Peyer's patch (tissue), 4 donors: Measurements from ENCODE around the gene HTRA2. TPM values are rescaled to one million over a fixed set of nuclear protein-coding genes. Genes with fewer than 3 reads are reported as not detected.
A peak's percentile ranks its signal among the peaks of the same experiment; 100 is the strongest.

Experiments
- DNase-seq, 3 donors: peaks; one replicate each; pipeline ENCODE4 v3.0.0-alpha.2; 2017 to 2019
- H3K27ac ChIP-seq, 4 donors: fragments of 200-600 bp; sonication (generic); one replicate each; pipeline ENCODE4 v1.5.1; 2016 to 2019
- H3K27me3 ChIP-seq, 2 donors: fragments of 200-600 bp; sonication (generic); one replicate each; pipeline ENCODE4 v1.5.1; 2019
- H3K36me3 ChIP-seq, 3 donors: fragments of 200-600 bp; sonication (generic); one replicate each; pipeline ENCODE4 v1.5.1; 2016 to 2019
- H3K4me1 ChIP-seq, 4 donors: fragments of 200-600 bp; sonication (generic); one replicate each; pipeline ENCODE4 v1.5.1; 2016 to 2019
- H3K4me3 ChIP-seq, 4 donors: fragments of 200-600 bp; sonication (generic); 1 replicate in 3 of 4; 2 replicates in 1 of 4; pipeline ENCODE4 v1.5.1; 2016 to 2019; ENCODE audit warnings: mild to moderate bottlenecking in 1 of 4
- H3K9me3 ChIP-seq, 4 donors: fragments of 200-600 bp; sonication (generic); one replicate each; pipeline ENCODE4 v1.5.1; 2016 to 2019; ENCODE audit warnings: mild to moderate bottlenecking in 1 of 4
- POLR2A ChIP-seq, 2 donors: fragments of 450-650 bp; IDR thresholded peaks; one replicate each; pipeline ENCODE4 v1.5.1; 2017; ENCODE audit warnings: antibody characterized with exemption in 2 of 2, mild to moderate bottlenecking in 2 of 2, moderate library complexity in 2 of 2
- total RNA-seq, 4 donors: library from RNA; depleted of rRNA; stranded (reverse); fragments of >200 nt; gene quantifications; one replicate each; pipeline ENCODE4 v1.1.0, GENCODE V29; 2016
- TF ChIP-seq, protein P1 (sequence below), 6 experiments: fragments of 450-650 bp in 4 of 6; fragments of 200-600 bp in 2 of 6; sonication (generic) in 1 of 6; IDR thresholded peaks; one replicate each; pipeline ENCODE4 v1.5.1; 2017 to 2019; ENCODE audit warnings: antibody characterized with exemption in 6 of 6, mild to moderate bottlenecking in 3 of 6, moderate library complexity in 1 of 6

HTRA2 gene
- total RNA-seq, 4 donors from 2014 or later, result 20.6 to 25.5 (median 24.2) TPM

DNA sequence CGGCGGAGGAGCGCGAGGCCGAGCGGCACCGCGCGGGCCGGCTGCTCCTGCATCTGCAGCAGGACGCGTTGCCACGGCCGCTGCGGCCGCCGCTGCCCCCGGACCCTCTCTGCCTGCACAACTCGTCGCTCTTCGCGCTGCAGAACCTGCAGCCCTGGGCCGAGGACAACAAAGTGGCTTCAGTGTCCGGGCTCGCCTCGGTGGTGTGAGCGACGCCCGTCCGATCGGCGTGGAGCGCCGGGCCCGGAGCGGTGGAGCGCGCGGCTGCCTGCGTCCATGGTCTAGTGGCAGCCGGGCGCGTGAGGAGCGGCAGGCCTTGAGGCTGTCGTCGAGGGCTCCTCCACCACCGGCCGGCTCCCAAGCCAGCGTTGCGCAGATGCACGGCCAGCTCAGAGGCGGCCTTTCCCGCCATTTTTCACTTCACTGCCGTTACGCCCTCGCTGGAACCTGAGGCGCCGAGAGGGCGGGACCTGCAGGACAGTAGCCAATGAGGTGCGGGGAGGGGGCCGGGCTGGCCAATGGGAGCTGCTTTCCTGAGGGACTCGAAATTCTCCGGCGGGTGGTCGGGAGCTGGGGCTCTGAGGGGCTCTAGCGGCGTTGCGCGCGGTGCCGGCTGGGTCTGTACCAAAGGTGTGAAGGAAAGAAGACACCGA lies 13.6 kb upstream of the HTRA2 start:
- H3K36me3 ChIP-seq, result peaks cover 0 to 4% (median 0%) of the 10 kb centered on the region in 3 donors
- peaks cover 4 to 29% (median 22%) of the 10 kb centered on the region in 4 donors for H3K4me1 ChIP-seq
- TF ChIP-seq POLR2A (IDR thresholded peaks at IDR 0.05), result no peak
- TF ChIP-seq, protein P1, sequence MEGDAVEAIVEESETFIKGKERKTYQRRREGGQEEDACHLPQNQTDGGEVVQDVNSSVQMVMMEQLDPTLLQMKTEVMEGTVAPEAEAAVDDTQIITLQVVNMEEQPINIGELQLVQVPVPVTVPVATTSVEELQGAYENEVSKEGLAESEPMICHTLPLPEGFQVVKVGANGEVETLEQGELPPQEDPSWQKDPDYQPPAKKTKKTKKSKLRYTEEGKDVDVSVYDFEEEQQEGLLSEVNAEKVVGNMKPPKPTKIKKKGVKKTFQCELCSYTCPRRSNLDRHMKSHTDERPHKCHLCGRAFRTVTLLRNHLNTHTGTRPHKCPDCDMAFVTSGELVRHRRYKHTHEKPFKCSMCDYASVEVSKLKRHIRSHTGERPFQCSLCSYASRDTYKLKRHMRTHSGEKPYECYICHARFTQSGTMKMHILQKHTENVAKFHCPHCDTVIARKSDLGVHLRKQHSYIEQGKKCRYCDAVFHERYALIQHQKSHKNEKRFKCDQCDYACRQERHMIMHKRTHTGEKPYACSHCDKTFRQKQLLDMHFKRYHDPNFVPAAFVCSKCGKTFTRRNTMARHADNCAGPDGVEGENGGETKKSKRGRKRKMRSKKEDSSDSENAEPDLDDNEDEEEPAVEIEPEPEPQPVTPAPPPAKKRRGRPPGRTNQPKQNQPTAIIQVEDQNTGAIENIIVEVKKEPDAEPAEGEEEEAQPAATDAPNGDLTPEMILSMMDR (IDR thresholded peaks at IDR 0.05), result no peak
- no peak overlapping the region for H3K27ac ChIP-seq
- H3K9me3 ChIP-seq, result peaks cover 0 to 3% (median 0%) of the 10 kb centered on the region in 4 donors
- DNase-seq, result peak; percentile 65 to 83 (median 81)
- peaks cover 0 to 56% of the 10 kb centered on the region in 2 donors for H3K27me3 ChIP-seq
- H3K4me3 ChIP-seq, result peak overlapping the region; percentile 36 to 50 (median 44)

DNA sequence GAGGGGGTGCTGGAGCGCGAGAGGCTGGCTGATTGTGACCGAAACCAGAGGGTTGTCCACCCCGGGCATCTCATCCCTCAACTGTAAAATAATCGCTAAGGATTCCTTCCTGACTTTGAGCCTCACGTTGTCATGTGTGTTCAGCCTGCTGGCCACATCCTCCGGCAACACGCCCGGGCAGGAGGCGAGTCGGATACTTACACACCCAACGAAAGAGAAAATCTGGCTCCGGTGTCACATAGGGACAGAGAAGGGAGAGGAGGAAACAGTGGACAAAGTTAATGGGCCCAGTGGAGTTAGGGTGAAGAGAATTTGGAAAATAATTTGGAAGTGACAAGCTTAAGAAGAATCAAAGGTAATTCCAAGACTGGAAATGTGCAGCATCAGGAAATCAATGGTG lies 13.1 kb upstream of the HTRA2 start:
- Histone ChIP-seq H3K4me3 (peak overlapping the region in 3 of 4 donors; percentile 36 to 50 (median 44)), H3K4me1 (peaks cover 4 to 29% (median 22%) of the 10 kb centered on the region in 4 donors), H3K27ac (no peak overlapping the region), H3K36me3 (peaks cover 0 to 4% (median 0%) of the 10 kb centered on the region in 3 donors), H3K9me3 (peaks cover 0 to 3% (median 0%) of the 10 kb centered on the region in 4 donors), H3K27me3 (peaks cover 0 to 53% of the 10 kb centered on the region in 2 donors)
- no peak for DNase-seq
- TF ChIP-seq, protein P1 (IDR thresholded peaks at IDR 0.05), result no peak
- TF ChIP-seq POLR2A (IDR thresholded peaks at IDR 0.05), result no peak

DNA sequence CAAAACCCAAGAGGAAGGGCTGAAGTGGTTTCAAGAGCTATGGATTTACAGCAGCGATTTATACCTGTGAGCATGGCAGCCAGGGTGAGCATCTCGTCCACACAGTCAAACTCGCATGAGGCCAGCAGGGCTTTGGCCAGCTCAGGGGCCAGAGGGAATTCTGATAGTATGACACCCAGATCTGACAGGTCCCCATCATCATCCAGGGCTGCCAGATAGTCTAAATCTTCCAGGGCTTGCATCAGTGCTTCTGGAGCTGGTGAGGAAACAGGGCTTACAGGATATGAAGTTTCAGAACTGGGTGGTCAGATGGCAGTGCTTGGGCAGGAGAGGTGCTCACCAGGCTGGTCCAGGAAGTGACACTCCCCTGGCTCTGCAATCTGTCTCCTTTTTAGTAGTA lies 7.2 kb upstream of the HTRA2 start:
- Histone ChIP-seq H3K27me3 (no peaks in the 10 kb centered on the region), H3K27ac (no peak overlapping the region), H3K4me3 (no peak overlapping the region), H3K36me3 (peaks cover 0 to 17% (median 0%) of the 10 kb centered on the region in 3 donors), H3K4me1 (no peaks in the 10 kb centered on the region), H3K9me3 (no peaks in the 10 kb centered on the region)
- DNase-seq, result no peak
- TF ChIP-seq, protein P1 (IDR thresholded peaks at IDR 0.05), result no peak
- TF ChIP-seq POLR2A (IDR thresholded peaks at IDR 0.05), result no peak

DNA sequence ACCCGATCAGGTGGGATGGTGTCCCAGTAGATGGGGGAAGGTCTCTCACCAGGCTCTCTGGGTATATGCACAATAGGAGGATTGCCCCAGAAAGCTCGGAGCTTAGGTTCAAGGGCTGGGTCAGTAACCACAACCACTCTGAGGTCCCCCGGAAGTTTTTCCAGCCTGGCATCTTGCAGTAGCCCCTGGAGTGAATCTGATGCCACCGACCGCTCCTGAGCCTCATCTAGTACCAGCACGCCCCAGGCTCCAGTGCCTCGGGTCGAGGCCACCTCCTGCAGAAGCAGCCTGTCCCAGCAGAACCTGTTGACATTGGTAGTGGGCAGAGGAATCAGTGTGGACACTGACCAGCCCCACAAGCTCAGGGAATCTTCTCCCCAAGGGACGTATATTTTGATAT lies 5.7 kb upstream of the HTRA2 start:
- Histone ChIP-seq H3K9me3 (no peaks in the 10 kb centered on the region), H3K27ac (no peak overlapping the region), H3K4me3 (no peak overlapping the region), H3K27me3 (no peaks in the 10 kb centered on the region), H3K36me3 (peaks cover 0 to 23% (median 0%) of the 10 kb centered on the region in 3 donors), H3K4me1 (peaks cover 0 to 11% (median 8%) of the 10 kb centered on the region in 4 donors)
- no peak for TF ChIP-seq POLR2A (IDR thresholded peaks at IDR 0.05)
- TF ChIP-seq, protein P1 (IDR thresholded peaks at IDR 0.05), result no peak
- DNase-seq, result no peak

DNA sequence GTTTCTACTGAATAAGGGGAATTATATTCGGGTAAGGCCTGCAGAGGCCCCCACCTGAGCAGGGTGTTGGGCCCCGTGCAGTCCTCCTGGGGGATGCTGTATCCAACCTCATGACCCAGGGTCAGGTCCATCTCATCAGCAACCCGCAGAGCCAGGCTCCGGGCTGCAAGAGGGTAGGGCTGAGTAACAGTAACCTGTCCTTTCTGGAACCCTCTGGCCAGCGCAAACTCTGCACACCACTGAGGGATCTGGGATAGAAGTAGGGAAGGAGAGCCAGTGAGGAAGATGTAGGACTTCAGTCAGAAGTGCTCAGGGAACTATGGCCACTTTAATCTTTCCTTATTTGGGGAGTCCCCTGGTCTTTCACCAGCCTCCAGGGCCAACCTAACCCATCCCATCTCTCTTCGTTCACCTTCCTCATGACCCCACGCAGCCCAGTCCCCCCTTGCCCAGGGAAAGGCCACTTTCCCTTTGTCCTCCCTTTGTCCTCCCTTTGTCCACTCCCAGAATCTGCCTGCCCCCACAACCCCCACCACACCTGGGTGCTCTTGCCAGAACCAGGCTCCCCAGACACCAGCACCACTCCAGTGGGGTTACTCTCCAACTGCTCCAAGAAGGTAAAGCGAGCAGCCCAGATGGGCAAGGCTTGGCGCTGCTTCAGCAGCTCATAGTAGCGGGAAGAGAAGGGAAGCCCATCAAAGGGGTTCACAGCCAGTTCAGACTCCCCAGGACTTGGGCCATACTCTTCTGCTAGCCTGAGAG lies 4.6 kb upstream of the HTRA2 start:
- peak overlapping the region in 3 of 4 donors; percentile 55 to 69 (median 64) for H3K27ac ChIP-seq
- H3K36me3 ChIP-seq, result peaks cover 0 to 23% (median 0%) of the 10 kb centered on the region in 3 donors
- H3K4me3 ChIP-seq, result peak overlapping the region in 3 of 4 donors; percentile 17 to 55 (median 43)
- TF ChIP-seq POLR2A (IDR thresholded peaks at IDR 0.05), result no peak
- TF ChIP-seq, protein P1 (IDR thresholded peaks at IDR 0.05), result no peak
- DNase-seq, result no peak
- no peaks in the 10 kb centered on the region for H3K27me3 ChIP-seq
- H3K4me1 ChIP-seq, result peaks cover 0 to 11% (median 8%) of the 10 kb centered on the region in 4 donors
- no peaks in the 10 kb centered on the region for H3K9me3 ChIP-seq
